Measurements from ENCODE around the gene FOXRED1. TPM values are rescaled to one million over a fixed set of nuclear protein-coding genes. Genes with fewer than 3 reads are reported as not detected.

The FOXRED1 gene
- total and polyA plus RNA-seq, 3 experiments from 2014 or later: 16.3 to 42.4 (median 40.3) TPM

DNA sequence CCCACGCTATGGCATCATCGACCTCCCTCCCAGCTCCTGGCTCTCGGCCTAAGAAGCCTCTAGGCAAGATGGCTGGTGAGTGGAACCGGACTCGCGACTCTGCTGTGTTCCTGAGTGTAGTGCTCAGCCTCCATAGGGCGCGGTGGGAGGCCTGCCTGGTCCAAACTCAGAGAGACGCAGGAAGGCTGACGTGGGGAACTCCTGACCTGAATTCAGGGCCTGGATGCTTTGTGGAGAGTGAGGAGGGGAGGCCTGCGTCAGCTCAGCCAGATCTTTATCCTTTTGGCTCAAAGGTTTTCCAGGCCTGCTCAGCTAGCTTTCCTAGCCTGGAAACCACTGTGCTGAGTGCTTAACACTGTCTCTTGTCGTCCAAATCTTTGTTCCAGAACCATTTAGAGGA lies 21.9 kb downstream of the FOXRED1 start:
- no peak for DNase-seq
- H3K4me1 Mint-ChIP-seq: peaks cover 5 to 12% (median 5%) of the 10 kb centered on the region in 3 donors
- peaks cover 0 to 1% of the 10 kb centered on the region in 2 donors for H3K27me3 Mint-ChIP-seq
- H3K27ac Mint-ChIP-seq: peak overlapping the region in 1 of 8 donors; percentile 61
- H3K9me3 Mint-ChIP-seq: no peaks in the 10 kb centered on the region
- H3K9me3 ChIP-seq (ENCODE audit: low read length): no peaks in the 10 kb centered on the region
- peaks cover 32% of the 10 kb centered on the region for H3K36me3 ChIP-seq (ENCODE audit: insufficient read depth, low read length)
- H3K4me1 ChIP-seq (ENCODE audit: insufficient read depth, low read length): no peaks in the 10 kb centered on the region
- peaks cover 0 to 69% (median 13%) of the 10 kb centered on the region in 3 donors for H3K36me3 Mint-ChIP-seq
- H3K4me3 Mint-ChIP-seq: no peak overlapping the region
- H3K4me3 ChIP-seq (ENCODE audit: low read length): no peak overlapping the region
- H3K27me3 ChIP-seq (ENCODE audit: insufficient read depth, low read length, poor library complexity, severe bottlenecking): no peaks in the 10 kb centered on the region
- ChIA-PET POLR2A (no interaction called here), CTCF (interaction anchor here (1.0 kb wide), 1 partner anchor 71 kb away, joined by 3 read pairs; no protein-coding TSS in a partner anchor)
- no peak overlapping the region for H3K27ac ChIP-seq (ENCODE audit: low read depth, low read length)

GRCh38 chr11:126293726-126294125 lies 24.8 kb downstream of the FOXRED1 start:
- DNase-seq: no peak
- Histone ChIP-seq H3K9me3 (ENCODE audit: low read length) (no peaks in the 10 kb centered on the region), H3K27me3 (ENCODE audit: insufficient read depth, low read length, poor library complexity, severe bottlenecking) (no peaks in the 10 kb centered on the region), H3K4me1 (ENCODE audit: insufficient read depth, low read length) (no peaks in the 10 kb centered on the region), H3K27ac (ENCODE audit: low read depth, low read length) (no peak overlapping the region), H3K4me3 (ENCODE audit: low read length) (no peak overlapping the region), H3K36me3 (ENCODE audit: insufficient read depth, low read length) (peaks cover 32% of the 10 kb centered on the region)
- CTCF ChIA-PET: interaction anchor here (1.1 kb wide), 1 partner anchor 24 kb away, joined by 3 read pairs; no protein-coding TSS in a partner anchor
- peaks cover 6 to 14% (median 10%) of the 10 kb centered on the region in 3 donors for H3K4me1 Mint-ChIP-seq
- H3K9me3 Mint-ChIP-seq: no peaks in the 10 kb centered on the region
- peaks cover 4 to 74% (median 10%) of the 10 kb centered on the region in 3 donors for H3K36me3 Mint-ChIP-seq
- H3K27ac Mint-ChIP-seq: peak overlapping the region in 3 of 8 donors; percentile 11 to 91 (median 11)
- peaks cover 0 to 1% of the 10 kb centered on the region in 2 donors for H3K27me3 Mint-ChIP-seq
- no peak overlapping the region for H3K4me3 Mint-ChIP-seq
- POLR2A ChIA-PET: interaction anchor here (0.6 kb wide), 1 partner anchor 12 kb away, joined by 4 read pairs; no protein-coding TSS in a partner anchor

- H3K27ac ChIP-seq (ENCODE audit: low read depth, low read length): no peak overlapping the region
- H3K36me3 ChIP-seq (ENCODE audit: insufficient read depth, low read length): peaks cover 13% of the 10 kb centered on the region
- Mint-ChIP-seq H3K36me3 (peaks cover 4 to 52% (median 7%) of the 10 kb centered on the region in 3 donors), H3K4me3 (peak overlapping the region in 1 of 7 donors; percentile 5), H3K27ac (peak overlapping the region in 2 of 8 donors; percentile 15 to 73), H3K4me1 (peaks cover 6 to 14% (median 10%) of the 10 kb centered on the region in 3 donors), H3K27me3 (no peaks in the 10 kb centered on the region), H3K9me3 (no peaks in the 10 kb centered on the region)
- ChIA-PET POLR2A (no interaction called here), CTCF (no interaction called here)
- H3K4me3 ChIP-seq (ENCODE audit: low read length): no peak overlapping the region
- DNase-seq: no peak
- no peaks in the 10 kb centered on the region for H3K9me3 ChIP-seq (ENCODE audit: low read length)
- no peaks in the 10 kb centered on the region for H3K27me3 ChIP-seq (ENCODE audit: insufficient read depth, low read length, poor library complexity, severe bottlenecking)
- H3K4me1 ChIP-seq (ENCODE audit: insufficient read depth, low read length): no peaks in the 10 kb centered on the region
These were observed 28.1 kb downstream of the FOXRED1 start for GRCh38 chr11:126297004-126297403.

GRCh38 chr11:126303623-126304456 lies 34.9 kb downstream of the FOXRED1 start, which contains the start of gene DCPS:
TSS of gene DCPS (plus strand) at chr11:126304060. CDS start at chr11:126304081, 21 bp downstream.
- Mint-ChIP-seq H3K27me3 (no peaks in the 10 kb centered on the region), H3K9me3 (no peaks in the 10 kb centered on the region), H3K4me3 (peak within 1 kb of the TSS; percentile 88 to 100 (median 97)), H3K4me1 (peaks cover 29 to 49% (median 45%) of the 10 kb centered on the region in 3 donors), H3K27ac (peak within 1 kb of the TSS; percentile 83 to 99 (median 98)), H3K36me3 (peaks cover 0 to 37% (median 2%) of the 10 kb centered on the region in 3 donors)
- Histone ChIP-seq H3K36me3 (ENCODE audit: insufficient read depth, low read length) (no peaks in the 10 kb centered on the region), H3K4me3 (ENCODE audit: low read length) (peak within 1 kb of the TSS; percentile 97), H3K4me1 (ENCODE audit: insufficient read depth, low read length) (peaks cover 28% of the 10 kb centered on the region), H3K9me3 (ENCODE audit: low read length) (no peaks in the 10 kb centered on the region), H3K27ac (ENCODE audit: low read depth, low read length) (peak within 1 kb of the TSS; percentile 88), H3K27me3 (ENCODE audit: insufficient read depth, low read length, poor library complexity, severe bottlenecking) (no peaks in the 10 kb centered on the region)
- POLR2A ChIA-PET: interaction anchor here (0.6 to 1.4 kb wide), 6 partner anchors 14 to 52 kb away, joined by 3 to 11 read pairs (median 4); partner anchors contain the start of genes ST3GAL4 and TIRAP
- CTCF ChIA-PET: interaction anchor here (1.1 to 1.3 kb wide), 2 partner anchors 20 to 177 kb away, joined by 4 to 5 read pairs; no protein-coding TSS in a partner anchor
- DNase-seq: peak; percentile 80 to 90 (median 86)

DNA sequence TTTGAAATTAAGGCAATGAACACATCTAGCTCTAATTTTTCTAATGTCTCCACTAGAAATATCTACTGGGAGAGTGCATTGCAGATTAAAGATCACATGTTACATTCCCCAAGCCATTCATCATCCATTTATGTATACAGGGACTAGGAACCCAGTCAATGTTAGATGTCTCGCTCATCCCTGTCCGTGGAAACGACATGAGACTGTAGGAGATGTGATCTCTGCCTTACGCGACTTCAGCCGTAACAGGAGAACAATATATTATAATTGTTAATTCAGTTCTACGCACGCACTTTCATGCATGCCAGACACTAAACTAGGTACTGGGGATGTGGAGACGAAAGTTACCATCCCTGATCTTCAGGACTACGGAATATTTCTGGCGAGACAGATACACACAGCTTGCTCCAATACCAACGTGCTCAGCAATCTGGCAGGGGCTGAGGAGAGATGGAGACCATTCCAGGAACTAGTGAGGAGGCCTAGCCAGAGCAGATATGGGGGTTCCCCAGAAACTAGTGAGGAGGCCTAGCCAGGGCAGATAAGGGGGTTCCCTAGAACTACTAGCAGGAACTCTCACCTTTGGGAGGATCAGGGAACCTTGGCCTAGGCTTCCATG lies 35.6 kb downstream of the FOXRED1 start:
- Mint-ChIP-seq H3K9me3 (no peaks in the 10 kb centered on the region), H3K4me3 (peak overlapping the region; percentile 88 to 100 (median 97)), H3K27ac (peak overlapping the region; percentile 83 to 99 (median 98)), H3K27me3 (no peaks in the 10 kb centered on the region), H3K36me3 (peaks cover 0 to 38% (median 6%) of the 10 kb centered on the region in 3 donors), H3K4me1 (peaks cover 29 to 49% (median 45%) of the 10 kb centered on the region in 3 donors)
- CTCF ChIA-PET: interaction anchor here (1.1 to 1.3 kb wide), 2 partner anchors 21 to 176 kb away, joined by 4 to 5 read pairs; no protein-coding TSS in a partner anchor
- Histone ChIP-seq H3K4me3 (ENCODE audit: low read length) (peak overlapping the region; percentile 97), H3K36me3 (ENCODE audit: insufficient read depth, low read length) (peaks cover under 1% of the 10 kb centered on the region), H3K4me1 (ENCODE audit: insufficient read depth, low read length) (peaks cover 28% of the 10 kb centered on the region), H3K27ac (ENCODE audit: low read depth, low read length) (peak overlapping the region; percentile 88), H3K27me3 (ENCODE audit: insufficient read depth, low read length, poor library complexity, severe bottlenecking) (no peaks in the 10 kb centered on the region), H3K9me3 (ENCODE audit: low read length) (no peaks in the 10 kb centered on the region)
- POLR2A ChIA-PET: interaction anchor here (1.0 to 1.4 kb wide), 5 partner anchors 14 to 51 kb away, joined by 3 to 11 read pairs (median 4); partner anchors contain the start of genes ST3GAL4 and TIRAP
- no peak for DNase-seq

DNA sequence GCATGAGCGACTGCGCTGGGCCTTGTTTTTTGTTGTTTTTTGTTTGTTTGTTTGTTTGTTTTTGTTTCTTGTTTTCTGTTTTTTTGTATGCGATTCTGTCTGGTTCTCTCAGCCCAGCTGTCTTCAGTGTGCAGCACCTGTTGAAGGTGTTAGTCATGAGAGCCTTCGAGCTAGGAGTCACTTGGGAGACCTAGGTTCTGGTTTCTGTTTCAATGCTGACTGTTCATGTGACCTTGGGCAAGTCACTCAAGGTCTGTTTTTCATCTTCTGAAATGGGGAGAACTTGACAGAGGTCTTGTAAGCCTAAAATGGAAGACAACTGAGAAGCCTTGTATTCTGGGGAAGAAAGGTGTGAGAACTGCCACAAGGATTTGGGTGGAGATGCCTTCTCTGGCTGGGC lies 36.7 kb downstream of the FOXRED1 start:
- no peaks in the 10 kb centered on the region for H3K9me3 ChIP-seq (ENCODE audit: low read length)
- Mint-ChIP-seq H3K9me3 (no peaks in the 10 kb centered on the region), H3K27me3 (no peaks in the 10 kb centered on the region), H3K4me3 (peak overlapping the region; percentile 46 to 99 (median 80)), H3K4me1 (peaks cover 35 to 60% (median 53%) of the 10 kb centered on the region in 3 donors), H3K27ac (peak overlapping the region in 7 of 8 donors; percentile 45 to 92 (median 79)), H3K36me3 (peaks cover 0 to 46% (median 7%) of the 10 kb centered on the region in 3 donors)
- CTCF ChIA-PET: interaction anchor here (1.1 to 1.3 kb wide), 2 partner anchors 11 to 13 kb away, joined by 3 read pairs; no protein-coding TSS in a partner anchor
- H3K27me3 ChIP-seq (ENCODE audit: insufficient read depth, low read length, poor library complexity, severe bottlenecking): no peaks in the 10 kb centered on the region
- H3K27ac ChIP-seq (ENCODE audit: low read depth, low read length): no peak overlapping the region
- no peak overlapping the region for H3K4me3 ChIP-seq (ENCODE audit: low read length)
- DNase-seq: no peak
- POLR2A ChIA-PET: no interaction called here
- H3K4me1 ChIP-seq (ENCODE audit: insufficient read depth, low read length): peaks cover 32% of the 10 kb centered on the region
- H3K36me3 ChIP-seq (ENCODE audit: insufficient read depth, low read length): peaks cover 9% of the 10 kb centered on the region

DNA sequence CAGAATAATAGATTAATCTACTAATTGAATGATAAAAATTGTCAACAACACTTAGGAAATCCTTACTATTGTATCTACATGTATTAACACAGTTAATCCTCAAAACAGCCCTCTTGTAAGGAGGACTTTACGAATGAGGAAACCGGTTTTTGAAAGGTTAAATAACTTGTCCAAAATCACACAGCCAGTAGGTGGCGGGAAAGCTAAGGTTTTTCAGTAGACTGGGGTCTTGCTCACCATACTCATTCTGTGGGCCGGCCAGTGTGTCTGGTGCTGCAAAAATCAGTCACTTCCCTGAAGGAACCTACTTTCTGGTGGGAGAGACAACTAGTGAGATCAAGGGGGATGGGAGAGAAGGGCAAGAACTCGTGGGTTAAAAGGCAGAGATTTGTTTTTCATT lies 38.8 kb downstream of the FOXRED1 start:
- peak overlapping the region in 1 of 7 donors; percentile 72 for H3K4me3 Mint-ChIP-seq
- Histone ChIP-seq H3K27ac (ENCODE audit: low read depth, low read length) (no peak overlapping the region), H3K36me3 (ENCODE audit: insufficient read depth, low read length) (peaks cover 9% of the 10 kb centered on the region), H3K27me3 (ENCODE audit: insufficient read depth, low read length, poor library complexity, severe bottlenecking) (no peaks in the 10 kb centered on the region), H3K4me3 (ENCODE audit: low read length) (no peak overlapping the region), H3K9me3 (ENCODE audit: low read length) (no peaks in the 10 kb centered on the region), H3K4me1 (ENCODE audit: insufficient read depth, low read length) (peaks cover 34% of the 10 kb centered on the region)
- CTCF ChIA-PET: no interaction called here
- H3K36me3 Mint-ChIP-seq: peaks cover 0 to 58% (median 7%) of the 10 kb centered on the region in 3 donors
- POLR2A ChIA-PET: no interaction called here
- H3K27me3 Mint-ChIP-seq: no peaks in the 10 kb centered on the region
- no peak for DNase-seq
- H3K4me1 Mint-ChIP-seq: peaks cover 43 to 68% (median 60%) of the 10 kb centered on the region in 3 donors
- H3K9me3 Mint-ChIP-seq: no peaks in the 10 kb centered on the region
- H3K27ac Mint-ChIP-seq: peak overlapping the region in 5 of 8 donors; percentile 21 to 70 (median 64)
